ENCODE results near the gene OR10P1.

OR10P1 gene

DNA sequence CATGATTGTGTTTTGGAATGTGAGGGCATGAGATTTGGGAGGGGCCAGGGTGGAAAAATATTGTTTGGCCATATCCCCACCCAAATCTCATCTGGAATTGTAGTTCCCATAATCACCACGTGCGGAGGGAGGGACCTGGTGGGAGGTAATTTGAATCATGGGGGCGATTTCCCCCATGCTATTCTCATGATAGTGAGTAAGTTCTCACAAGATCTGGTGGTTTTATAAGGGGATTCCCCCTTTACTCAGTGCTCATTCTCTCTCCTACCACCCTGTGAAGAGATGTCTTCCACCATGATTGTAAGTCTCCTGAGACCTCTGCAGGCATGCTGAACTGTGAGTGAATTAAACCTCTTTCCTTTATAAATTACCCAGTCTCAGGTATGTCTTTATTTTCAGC is 15.7 kb downstream of the OR10P1 start:
- DNase-seq: no peak

DNA sequence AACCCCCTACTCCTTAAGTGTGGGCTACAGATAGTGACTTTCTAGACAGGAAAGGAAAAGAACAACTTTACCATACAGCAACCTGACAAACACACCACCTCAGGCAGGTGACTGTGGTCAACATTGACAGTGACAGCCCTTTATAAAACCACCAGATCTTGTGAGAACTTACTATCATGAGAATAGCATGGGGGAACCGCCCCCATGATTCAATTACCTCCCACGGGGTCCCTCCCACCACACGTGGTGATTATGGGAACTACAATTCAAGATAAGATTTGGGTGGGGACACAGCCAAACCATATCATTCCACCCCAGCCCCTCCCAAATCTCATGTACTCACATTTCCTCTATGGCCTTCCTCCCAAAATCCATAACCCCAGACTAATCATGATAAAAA is 16.3 kb downstream of the OR10P1 start:
- no peak for DNase-seq

DNA sequence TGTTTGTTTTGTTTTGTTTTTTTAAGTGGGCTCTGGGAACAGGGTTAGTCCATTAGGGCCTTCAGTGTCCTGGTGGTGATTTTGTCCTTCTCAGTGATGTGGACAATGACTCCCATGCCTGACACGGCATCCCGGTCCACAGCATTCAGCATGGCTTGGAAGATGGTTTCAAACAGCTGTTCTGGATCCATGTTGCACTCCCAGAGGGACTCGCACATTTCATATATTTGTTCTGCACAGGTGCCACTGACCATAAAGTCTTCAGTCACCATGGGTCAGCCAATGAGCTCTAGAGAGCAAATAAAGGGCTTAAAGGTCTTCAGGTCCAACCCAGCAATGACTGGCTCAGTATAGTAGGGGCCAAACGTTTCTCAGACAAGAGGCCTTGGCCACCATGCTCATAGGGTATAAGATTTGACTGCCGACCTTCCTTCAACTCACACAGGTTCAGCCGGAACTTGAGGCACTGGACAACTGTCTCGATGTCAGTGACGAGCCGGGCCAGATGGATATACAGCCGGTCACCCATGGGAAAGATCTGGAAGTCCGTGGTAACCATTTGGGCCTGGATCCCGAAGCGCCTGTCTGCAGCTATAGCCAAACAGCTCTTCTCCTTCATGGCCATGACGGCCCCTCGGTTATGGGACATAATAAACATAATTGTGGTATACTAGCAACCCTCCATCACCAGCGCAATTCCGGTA is 18.0 kb downstream of the OR10P1 start:
- DNase-seq: no peak

DNA sequence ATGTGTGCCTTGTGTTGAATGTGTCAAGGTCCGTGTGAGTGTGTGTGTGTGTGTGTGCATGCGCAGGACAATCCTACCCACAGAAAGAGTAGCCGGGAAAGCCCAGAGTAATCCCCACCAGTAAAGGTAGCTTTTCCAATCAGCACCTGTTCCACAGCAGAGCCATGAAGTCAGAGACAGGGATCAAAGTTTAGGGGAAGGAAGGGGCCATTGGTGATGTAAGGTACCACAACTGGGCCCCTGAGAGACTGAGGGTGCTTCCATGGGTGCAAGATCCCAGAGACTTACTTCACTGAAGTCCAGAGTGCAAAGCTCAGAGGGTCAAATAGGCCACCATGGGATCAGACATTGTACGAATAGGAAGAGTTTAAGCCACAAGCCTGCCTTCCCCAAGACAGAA is 20.5 kb downstream of the OR10P1 start:
- DNase-seq: no peak

DNA sequence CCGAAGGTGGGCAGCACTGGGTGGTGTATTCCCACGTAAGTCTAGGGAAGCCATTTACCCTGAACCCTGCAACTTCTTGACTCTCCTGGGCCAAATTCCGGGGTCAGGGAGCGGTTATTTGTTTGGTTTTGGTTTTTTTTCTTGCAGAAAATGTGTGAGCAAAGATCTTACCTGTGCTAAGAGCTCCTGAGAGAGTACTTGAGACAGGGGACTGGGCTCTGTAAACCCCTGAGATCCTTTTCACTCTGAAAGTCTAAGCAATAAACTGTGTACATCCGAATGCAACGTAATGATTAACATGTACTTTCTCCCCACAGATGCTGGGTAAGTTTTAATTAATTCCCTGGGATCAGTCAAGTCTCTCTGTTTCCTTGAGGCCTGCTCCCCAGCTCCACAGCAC is 21.5 kb downstream of the OR10P1 start:
- no peak for DNase-seq

DNA sequence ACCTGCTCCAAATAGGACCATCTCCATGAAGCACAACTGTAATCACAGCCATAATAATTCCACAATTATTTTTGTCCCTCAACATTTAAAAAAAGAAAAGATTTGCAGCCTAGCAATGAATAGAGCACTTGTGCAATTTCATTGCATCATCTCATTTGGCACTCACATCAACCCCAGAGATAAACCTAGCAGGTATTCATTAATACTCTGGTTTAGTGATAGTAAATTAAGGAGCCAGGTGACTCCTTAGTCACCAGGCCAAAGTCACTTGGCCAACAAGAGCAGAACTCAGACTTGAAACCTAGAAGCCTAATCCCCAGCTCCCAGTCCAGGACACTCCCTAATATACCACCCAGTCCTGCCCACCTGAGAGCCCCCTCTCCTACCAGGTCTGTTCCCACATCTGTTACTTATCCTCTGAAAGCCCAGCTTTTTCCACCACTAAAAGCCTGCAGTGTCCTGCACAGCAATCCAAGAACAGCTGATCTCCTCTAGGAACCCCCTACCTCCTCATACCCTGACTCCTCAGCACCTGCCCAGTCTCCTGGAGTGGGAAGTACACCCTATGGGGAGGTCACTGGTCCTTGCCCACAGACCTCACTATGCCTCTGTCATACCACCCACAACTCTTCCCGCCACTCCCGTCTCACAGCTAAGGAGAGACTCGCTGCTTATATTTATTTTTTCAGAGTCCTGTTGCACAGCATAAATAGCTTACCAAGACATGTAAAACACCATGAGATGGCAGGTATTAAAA is 22.1 kb downstream of the OR10P1 start:
- no peak for DNase-seq

DNA sequence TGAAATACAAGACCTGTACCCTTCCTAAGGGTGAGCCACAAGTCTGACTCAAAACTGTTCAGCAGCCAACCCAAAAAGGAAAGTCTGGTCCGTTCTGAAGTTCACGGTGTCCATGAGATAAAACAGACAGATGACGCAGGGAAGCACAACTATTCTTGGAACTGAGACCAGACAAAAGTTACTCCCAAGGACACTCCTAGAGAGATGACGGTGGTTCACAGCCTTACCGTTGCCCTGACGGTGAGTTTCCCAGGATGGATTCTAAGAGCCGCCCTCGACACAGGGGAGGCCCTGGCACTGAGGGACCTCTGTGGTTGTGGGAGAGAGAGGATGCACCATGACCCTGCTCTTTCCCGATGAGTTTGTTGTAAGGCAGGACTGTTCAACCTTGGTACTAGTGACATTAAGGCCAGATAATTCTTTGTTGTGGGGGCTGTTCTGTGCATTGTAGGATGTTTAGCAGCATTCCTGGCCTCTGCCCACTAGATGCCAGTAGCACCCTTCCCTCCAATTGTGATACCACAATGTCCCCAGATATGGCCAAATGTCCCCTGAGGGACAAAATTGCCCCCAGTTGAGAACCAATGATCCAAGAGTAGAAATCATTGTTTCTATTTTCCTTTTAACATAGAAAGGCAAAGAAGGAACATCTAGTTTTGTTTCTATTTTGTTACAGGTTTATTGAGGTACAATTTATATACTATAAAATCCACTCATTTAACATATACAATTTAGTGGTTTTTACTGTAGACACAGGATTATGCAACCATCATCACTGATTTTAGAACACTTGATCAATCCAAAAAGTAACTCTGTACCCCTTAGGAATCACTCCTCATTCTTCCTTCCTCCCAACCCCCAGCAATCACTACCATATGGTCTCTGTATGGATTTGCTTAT is 23.0 kb downstream of the OR10P1 start:
- no peak for DNase-seq

DNA sequence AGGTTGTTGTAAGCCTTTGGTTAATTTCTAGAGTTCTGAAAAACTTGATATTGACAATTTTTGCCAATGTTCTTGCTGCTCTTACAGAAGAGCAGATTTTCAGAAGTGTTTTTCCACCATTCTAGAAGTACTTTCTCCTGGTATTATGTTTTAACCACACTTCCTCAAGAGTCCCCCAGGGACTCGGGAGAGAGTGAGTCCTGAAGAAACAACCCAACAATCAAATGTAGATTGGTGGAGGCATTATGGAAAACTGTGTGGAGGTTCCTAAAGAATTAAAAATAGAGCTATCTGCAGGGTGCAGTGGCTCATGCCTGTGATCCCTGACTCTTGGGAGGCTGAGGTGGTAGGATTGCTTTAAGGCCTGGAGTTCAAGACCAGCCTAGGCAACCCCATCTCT is 26.7 kb downstream of the OR10P1 start:
- no peak for DNase-seq

DNA sequence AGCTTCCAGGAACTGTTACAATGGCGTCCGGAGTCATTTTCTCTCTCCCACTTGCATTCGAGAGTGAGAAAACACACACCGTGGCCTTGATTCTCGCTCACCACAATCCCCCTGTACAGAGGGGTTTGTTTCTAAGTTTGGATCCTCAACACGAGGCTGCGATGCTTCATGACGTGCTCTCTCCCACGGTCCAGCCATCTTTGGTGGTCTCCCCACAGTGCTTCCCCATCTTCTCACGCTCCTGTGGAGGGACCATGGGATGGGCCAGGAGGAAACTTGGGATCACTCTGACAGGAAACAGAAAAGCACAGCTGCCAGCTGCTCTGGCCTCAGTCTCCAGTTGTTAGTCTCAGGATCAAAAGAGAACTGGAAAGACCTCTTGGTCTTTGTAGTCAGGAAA is 28.1 kb downstream of the OR10P1 start:
- DNase-seq: no peak

DNA sequence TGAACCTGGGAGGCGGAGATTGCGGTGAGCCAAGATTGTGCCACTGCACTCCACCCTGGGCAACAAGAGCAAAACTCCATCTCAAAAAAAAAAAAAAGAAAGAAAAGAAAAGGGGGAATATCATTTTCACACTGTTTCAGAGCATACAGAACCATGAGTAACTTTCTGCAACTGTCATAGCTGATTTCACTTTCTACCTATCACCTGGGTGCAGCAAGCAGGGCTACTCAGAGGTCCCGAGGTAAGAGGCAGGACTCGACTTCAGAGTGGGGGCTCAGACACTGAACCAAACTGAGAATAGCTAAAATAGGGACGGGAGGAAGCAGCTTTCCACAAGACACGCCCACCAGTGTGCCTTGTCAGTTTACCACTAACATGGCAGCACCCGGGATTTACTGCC is 29.8 kb downstream of the OR10P1 start:
- no peak for DNase-seq

DNA sequence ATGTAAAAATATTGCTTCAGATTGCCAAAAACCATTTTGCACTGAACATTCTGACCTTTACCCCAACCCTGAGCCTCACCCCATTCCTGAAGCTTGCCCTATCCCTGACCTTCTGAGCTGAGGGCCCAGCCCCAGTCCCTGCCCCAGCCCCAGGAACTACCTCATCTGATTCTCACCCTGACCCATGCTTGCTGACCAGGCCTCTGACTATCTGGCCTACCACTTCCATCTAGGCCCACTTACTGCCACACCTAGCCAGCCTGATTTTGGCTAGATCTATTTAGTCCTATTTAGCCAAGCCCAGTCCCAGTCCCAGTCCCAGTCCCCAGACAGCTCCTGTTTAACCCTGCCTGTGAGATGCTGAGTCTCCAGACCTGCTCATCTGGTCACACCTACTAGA is 33.6 kb downstream of the OR10P1 start:
- no peak for DNase-seq

DNA sequence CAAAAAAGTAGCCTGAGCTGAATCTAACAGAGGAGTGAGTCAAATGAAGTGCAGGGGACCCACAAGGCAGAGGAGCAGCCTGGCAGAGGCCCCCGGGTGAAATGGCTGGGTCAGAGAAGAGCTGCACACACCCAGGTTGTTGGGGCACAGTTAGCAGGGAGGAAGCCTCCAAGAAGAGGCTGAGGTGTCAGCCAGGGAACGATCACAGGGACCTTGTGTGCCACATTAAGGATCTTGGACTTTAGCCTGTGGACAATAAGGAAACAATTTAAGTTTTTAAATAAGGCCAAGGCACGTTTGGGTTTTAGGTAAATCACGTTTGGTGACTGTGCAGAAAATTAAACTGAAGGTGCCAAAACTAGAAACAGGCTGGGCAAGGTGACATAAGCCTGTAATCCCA is 35.1 kb downstream of the OR10P1 start:
- DNase-seq: no peak

DNA sequence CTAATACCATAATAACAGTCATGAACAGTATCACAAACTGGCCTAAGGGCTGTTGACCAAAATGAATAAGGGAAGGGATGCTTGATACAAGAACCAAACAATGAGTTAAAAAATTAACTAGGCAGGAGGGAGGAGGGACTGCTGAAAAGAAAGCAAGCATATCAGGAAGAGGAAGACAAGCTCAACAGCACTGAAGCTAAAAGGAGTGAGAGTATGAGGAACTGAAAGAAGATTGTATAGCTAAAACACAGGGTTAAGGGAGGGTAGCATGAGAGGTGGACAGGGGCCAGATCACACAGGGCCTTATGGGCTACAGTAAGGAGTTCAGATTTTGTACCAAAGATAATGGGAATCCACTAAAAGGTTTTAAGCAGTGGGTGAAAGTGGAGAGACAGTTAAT is 36.9 kb downstream of the OR10P1 start:
- no peak for DNase-seq

DNA sequence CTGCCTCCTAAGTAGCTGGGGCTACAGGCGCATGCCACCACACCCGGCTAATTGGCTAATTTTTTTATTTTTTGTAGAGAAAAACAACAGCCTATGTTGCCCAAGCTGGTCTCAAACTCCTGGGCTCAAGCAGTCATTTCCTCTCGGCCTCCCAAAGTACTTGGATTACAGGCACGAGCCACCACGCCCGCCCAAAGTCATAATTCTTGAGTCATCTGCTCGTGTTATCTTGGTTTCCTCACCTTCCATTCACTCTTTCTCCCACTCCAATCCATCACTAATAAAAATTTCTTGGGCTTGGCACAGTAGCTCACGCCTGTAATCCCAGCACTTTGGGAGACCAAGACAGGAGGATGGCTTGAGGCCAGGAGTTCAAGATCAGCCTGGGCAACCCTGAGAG is 39.0 kb downstream of the OR10P1 start:
- no peak for DNase-seq

DNA sequence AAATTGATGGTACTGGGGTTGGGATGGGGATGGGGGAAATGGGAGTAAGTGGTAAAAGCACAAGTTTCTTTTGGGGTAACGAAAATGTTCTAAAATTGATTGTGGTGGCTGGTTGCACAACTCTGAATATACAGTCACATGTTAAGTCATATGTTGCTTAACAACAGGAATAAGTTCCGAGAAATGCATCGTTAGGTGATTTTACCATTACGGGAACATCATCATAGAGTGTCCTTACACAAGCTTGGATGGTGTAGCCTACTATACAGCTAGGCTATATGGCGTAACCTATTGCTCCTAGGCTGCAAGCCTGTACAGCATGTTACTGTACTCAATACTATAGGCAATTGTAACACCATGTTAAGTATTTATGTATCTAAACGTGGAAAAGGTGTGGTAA is 40.0 kb downstream of the OR10P1 start:
- DNase-seq: no peak

DNA sequence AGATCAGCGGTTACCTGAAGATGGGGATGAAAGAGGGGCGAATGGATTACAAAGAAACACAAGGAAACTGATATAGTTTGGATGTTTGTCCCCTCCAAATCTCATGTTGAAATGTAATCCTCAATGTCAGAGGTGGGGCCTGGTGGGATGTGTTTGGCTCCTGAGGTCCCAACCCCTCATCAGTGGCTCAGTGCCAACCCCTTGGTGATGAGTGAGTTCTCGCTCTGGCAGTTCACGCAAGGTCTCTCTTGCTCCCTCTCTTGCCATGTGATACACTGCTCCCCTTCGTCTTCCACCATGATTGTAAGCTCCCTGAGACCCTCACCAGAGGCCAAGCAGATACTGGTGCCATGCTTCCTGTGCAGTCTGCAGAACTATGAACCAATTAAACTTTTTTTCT is 43.0 kb downstream of the OR10P1 start:
- no peak for DNase-seq

DNA sequence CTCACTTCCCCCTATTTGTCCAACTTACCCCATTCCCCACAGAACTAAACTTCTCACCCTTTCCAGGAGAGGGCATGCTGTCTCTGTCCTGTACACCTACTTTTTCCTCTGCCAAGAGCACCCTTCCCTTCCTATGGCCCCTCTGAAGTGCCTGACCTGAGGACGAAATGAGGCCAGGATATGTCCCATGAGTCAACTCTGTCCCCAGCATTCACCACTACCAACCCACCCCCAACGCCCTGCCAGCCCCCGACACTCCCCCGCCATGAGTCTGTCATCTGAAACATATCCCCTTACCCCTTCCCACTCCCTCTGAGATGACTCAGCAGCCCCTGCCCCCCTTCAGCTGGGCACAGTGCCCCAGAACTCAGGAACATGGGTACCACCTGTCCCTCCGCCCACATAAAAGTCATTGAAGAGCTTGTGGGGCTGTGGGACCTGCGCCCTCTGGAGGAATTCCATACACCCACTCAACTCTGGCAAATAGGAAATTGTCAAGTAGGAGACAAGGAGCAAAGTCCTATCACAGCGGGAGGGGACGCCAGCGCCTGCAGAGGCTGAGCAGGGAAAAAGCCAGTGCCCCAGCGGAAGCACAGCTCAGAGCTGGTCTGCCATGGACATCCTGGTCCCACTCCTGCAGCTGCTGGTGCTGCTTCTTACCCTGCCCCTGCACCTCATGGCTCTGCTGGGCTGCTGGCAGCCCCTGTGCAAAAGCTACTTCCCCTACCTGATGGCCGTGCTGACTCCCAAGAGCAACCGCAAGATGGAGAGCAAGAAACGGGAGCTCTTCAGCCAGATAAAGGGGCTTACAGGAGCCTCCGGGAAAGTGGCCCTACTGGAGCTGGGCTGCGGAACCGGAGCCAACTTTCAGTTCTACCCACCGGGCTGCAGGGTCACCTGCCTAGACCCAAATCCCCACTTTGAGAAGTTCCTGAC is 44.7 kb downstream of the OR10P1 start:
- DNase-seq: no peak

DNA sequence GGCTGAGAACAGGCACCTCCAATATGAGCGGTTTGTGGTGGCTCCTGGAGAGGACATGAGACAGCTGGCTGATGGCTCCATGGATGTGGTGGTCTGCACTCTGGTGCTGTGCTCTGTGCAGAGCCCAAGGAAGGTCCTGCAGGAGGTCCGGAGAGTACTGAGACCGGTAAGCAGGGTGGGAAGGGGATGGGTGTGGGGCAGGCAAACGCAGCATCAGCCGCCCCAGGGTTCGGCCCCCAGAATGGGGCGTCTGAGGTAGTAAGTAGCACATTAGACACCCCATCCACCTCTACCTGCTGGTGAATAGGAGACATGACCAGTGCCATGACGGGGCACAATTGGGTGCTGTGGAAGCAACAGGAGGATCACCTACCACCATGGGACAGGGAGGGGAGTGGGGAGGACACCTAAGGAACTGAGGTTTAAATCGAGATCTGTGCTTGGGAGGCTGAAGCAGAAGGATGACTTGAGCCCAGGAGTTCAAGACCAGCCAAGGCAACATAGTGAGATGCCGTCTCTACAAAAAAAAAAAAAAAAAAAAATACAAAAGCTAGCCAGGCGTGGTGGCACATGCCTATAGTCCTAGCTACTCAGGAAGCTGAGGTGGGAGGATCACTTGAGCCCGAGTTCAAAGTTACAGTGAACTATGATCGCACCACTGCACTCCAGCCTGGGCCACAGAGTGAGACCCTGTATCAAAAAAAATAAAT is 45.5 kb downstream of the OR10P1 start:
- no peak for DNase-seq

DNA sequence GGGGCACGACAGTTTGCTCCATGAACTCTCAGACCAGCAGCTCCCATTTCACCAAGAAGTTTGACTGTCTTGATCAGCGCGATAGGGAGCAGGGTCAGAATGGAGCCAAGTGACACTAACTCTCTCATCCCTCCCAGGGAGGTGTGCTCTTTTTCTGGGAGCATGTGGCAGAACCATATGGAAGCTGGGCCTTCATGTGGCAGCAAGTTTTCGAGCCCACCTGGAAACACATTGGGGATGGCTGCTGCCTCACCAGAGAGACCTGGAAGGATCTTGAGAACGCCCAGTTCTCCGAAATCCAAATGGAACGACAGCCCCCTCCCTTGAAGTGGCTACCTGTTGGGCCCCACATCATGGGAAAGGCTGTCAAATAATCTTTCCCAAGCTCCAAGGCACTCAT is 47.0 kb downstream of the OR10P1 start:
- DNase-seq: no peak

DNA sequence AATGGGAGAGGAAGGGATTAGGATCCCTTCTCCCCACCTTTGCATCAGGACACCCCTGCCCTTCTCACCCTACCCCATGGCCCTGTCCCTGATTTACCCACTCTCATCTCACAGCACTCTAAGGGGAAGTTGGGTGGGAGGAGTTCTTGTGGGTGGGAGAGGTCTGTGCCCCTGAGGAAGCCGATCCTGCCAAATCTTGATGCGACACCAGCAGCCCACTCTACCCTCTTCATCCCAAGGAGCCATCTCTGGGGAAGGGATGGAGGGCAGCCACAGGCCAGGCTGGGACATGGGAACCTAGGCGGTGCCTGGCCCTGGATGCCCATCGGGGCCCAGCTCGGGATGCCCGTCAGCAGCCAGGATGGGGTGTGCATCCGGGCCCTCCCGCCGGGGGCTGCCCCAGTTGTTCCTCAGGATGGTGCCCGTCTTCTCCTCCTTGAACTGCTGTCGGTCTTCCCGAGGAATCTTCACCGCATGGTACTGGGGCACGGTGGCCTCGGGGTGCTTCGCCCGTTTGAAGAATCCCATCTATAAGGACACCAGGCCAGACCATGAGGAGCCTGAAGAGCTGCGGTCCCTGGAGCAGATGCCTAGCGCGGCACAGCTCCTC is 48.2 kb downstream of the OR10P1 start:
- DNase-seq: no peak

DNA sequence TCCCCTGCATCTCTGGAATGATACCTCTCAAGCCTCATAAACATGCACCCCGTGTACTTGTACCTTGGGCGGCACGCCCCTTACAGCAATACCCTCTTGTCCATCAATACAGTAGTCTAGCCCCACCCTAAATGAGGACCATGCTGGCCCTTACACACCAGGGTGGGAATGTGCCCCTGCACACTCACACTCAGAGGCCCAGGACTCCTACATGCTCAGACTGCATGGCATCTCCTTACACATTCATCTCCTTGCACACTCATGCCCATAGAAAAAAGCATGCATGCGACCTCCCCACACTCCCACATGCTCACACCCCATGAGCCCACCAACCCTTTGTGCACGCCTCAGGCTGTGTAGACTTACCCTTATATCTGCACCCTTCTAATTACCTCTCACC is 49.0 kb downstream of the OR10P1 start:
- DNase-seq: no peak
